HepG2 (cell line): ENCODE data around the gene ZMIZ1. TPM values are rescaled to one million over a fixed set of nuclear protein-coding genes. Genes with fewer than 3 reads are reported as not detected.

Experiments
- BRD4 ChIP-seq: sonication (generic); formaldehyde crosslinking; IDR thresholded peaks from 2 replicates; pipeline ENCODE4 v1.4.0; 2020; ENCODE audit warnings: missing genetic modification reagents
- GTF3A ChIP-seq: sonication (generic); formaldehyde crosslinking; conservative IDR thresholded peaks from 2 replicates; pipeline ENCODE4 v1.4.0; 2020; ENCODE audit warnings: mild to moderate bottlenecking, missing genetic modification reagents
- MAF1 ChIP-seq: sonication (generic); formaldehyde crosslinking; IDR thresholded peaks from 2 replicates; pipeline ENCODE4 v1.5.0; 2020; ENCODE audit warnings: missing genetic modification reagents, borderline replicate concordance
- RARG ChIP-seq: sonication (generic); formaldehyde crosslinking; IDR thresholded peaks from 2 replicates; pipeline ENCODE4 v1.4.0; 2020; ENCODE audit warnings: low read depth, mild to moderate bottlenecking, missing genetic modification reagents
- SIN3A ChIP-seq: IDR thresholded peaks from 2 replicates; pipeline ENCODE4 v1.6.1; 2011; ENCODE audit warnings: low read depth, mild to moderate bottlenecking, control low read depth, low read length, borderline replicate concordance
- SSRP1 ChIP-seq: IDR thresholded peaks from 2 replicates; pipeline ENCODE4 v1.6.1; 2016; ENCODE audit warnings: control low read depth
- ZNF558 ChIP-seq: sonication (generic); formaldehyde crosslinking; IDR thresholded peaks from 2 replicates; pipeline ENCODE4 v1.9.0; 2022; ENCODE audit warnings: mild to moderate bottlenecking, missing genetic modification reagents, borderline replicate concordance
- ZNF749 ChIP-seq: sonication (generic); formaldehyde crosslinking; IDR thresholded peaks from 2 replicates; pipeline ENCODE4 v1.8.0; 2022; ENCODE audit warnings: mild to moderate bottlenecking, missing genetic modification reagents, moderate library complexity, borderline replicate concordance
- polyA plus RNA-seq, 8 experiments: library from polyadenylated mRNA; depleted of rRNA in 3 of 8; stranded (reverse) in 7 of 8; unstranded in 1 of 8; fragments of >200 nt; fragmentation: Illumina TruSeq in 4 of 8; extraction: Trizol in 4 of 8; gene quantifications; 2 replicates each; pipeline versions ENCODE4 v1.2.1 to v1.2.3, GENCODE V29; 2011 to 2016; ENCODE audit warnings: low read depth in 4 of 8, missing spikeins in 1 of 8, mixed read lengths in 1 of 8; ENCODE audit not compliant: insufficient read depth in 1 of 8
- total RNA-seq, 5 experiments: library from RNA; depleted of rRNA; stranded (reverse); fragments of >200 nt; fragmentation: Illumina TruSeq; extraction: Trizol; gene quantifications; 2 replicates each; pipeline ENCODE4 v1.2.3, GENCODE V29; 2016; ENCODE audit warnings: low read depth in 1 of 5
- TF ChIP-seq, protein P1 (sequence below), 2 experiments: sonication (generic) in 1 of 2; formaldehyde crosslinking in 1 of 2; IDR thresholded peaks; 2 replicates each; pipeline versions ENCODE4 v1.6.1 to v1.9.0; 2014 to 2022; ENCODE audit warnings: antibody characterized with exemption in 1 of 2, borderline replicate concordance in 1 of 2, inconsistent platforms in 1 of 2, low read depth in 1 of 2, missing genetic modification reagents in 1 of 2
- TF ChIP-seq, protein P2 (sequence below): sonication (generic); formaldehyde crosslinking; IDR thresholded peaks from 2 replicates; pipeline ENCODE4 v1.4.0; 2020; ENCODE audit warnings: missing genetic modification reagents
- TF ChIP-seq, protein P3 (sequence below): fragments of 450-650 bp; IDR thresholded peaks from 2 replicates; pipeline ENCODE4 v1.6.1; 2016
- TF ChIP-seq, protein P4 (sequence below): sonication (generic); formaldehyde crosslinking; IDR thresholded peaks from 2 replicates; pipeline ENCODE4 v1.9.0; 2021; ENCODE audit warnings: missing genetic modification reagents, borderline replicate concordance
- TF ChIP-seq, protein P5 (sequence below): sonication (generic); formaldehyde crosslinking; IDR thresholded peaks from 2 replicates; pipeline ENCODE4 v1.9.0; 2021; ENCODE audit warnings: missing genetic modification reagents, mild to moderate bottlenecking, borderline replicate concordance
- TF ChIP-seq, protein P6 (sequence below): sonication (generic); formaldehyde crosslinking; IDR thresholded peaks from 2 replicates; pipeline ENCODE4 v1.4.0; 2020; ENCODE audit warnings: missing genetic modification reagents

The ZMIZ1 gene
- total and polyA plus RNA-seq, 2 of the 13 experiments (the other 11 are each of a cell fraction or from before 2014, with no cell fraction given), result 5.3 to 10.2 TPM

DNA sequence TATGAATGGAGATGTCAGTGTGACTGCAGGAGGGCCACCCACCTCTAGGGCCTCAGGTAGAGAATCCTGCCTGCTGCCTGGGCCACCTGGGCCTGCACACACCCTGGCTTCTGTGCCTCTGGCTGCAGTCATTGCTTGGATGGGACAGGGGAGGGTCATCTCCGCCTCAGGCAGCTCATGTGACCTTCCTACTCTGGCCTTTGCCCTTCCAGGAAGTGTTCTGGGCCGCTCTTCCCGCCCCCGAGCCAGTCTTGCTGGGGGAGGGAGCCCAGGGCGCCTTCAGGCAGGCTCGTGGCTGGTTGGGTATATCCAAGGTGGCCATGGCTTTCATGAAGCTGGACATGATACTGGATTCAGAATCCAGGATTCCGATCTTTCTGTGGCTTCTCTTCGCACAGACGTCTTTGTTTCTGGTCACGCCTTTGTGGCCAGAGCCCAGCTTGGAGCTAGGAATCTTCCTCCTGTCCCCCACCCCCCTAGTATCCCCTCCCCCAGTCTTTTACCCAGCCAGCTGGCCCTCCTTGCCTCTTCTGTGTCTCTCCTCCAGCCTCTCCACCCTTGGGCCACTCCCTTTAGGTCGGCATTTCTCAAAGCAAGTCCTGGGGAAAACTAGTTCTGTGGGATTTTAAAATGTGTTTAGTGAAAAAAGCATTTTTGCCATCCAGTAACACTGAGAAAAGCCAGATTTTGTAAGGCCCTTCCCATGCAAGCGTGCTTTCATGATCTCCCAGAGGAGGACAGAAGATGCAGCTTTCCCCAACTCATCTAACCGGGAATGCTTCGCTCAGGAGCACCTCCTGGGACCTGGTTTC, 119.6 kb downstream of the ZMIZ1 start (continued):
- TF ChIP-seq, protein P1, sequence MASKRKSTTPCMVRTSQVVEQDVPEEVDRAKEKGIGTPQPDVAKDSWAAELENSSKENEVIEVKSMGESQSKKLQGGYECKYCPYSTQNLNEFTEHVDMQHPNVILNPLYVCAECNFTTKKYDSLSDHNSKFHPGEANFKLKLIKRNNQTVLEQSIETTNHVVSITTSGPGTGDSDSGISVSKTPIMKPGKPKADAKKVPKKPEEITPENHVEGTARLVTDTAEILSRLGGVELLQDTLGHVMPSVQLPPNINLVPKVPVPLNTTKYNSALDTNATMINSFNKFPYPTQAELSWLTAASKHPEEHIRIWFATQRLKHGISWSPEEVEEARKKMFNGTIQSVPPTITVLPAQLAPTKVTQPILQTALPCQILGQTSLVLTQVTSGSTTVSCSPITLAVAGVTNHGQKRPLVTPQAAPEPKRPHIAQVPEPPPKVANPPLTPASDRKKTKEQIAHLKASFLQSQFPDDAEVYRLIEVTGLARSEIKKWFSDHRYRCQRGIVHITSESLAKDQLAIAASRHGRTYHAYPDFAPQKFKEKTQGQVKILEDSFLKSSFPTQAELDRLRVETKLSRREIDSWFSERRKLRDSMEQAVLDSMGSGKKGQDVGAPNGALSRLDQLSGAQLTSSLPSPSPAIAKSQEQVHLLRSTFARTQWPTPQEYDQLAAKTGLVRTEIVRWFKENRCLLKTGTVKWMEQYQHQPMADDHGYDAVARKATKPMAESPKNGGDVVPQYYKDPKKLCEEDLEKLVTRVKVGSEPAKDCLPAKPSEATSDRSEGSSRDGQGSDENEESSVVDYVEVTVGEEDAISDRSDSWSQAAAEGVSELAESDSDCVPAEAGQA (IDR thresholded peaks at IDR 0.05; ENCODE audit: low read depth), result no peak
- TF ChIP-seq, protein P1 (CRISPR knock-in tag; IDR thresholded peaks at IDR 0.05; ENCODE audit: borderline replicate concordance), result no peak
- no peak for TF ChIP-seq MAF1 (CRISPR knock-in tag)
- no peak for TF ChIP-seq SIN3A
- TF ChIP-seq, protein P2, sequence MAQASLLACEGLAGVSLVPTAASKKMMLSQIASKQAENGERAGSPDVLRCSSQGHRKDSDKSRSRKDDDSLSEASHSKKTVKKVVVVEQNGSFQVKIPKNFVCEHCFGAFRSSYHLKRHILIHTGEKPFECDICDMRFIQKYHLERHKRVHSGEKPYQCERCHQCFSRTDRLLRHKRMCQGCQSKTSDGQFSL (CRISPR knock-in tag), result no peak
- no peak for TF ChIP-seq ZNF749 (CRISPR knock-in tag)
- peak; percentile 60; the same call in 1 of the 2 replicates for TF ChIP-seq BRD4 (CRISPR knock-in tag)
- no peak for TF ChIP-seq SSRP1 (CRISPR knock-in tag)
- TF ChIP-seq, protein P3, sequence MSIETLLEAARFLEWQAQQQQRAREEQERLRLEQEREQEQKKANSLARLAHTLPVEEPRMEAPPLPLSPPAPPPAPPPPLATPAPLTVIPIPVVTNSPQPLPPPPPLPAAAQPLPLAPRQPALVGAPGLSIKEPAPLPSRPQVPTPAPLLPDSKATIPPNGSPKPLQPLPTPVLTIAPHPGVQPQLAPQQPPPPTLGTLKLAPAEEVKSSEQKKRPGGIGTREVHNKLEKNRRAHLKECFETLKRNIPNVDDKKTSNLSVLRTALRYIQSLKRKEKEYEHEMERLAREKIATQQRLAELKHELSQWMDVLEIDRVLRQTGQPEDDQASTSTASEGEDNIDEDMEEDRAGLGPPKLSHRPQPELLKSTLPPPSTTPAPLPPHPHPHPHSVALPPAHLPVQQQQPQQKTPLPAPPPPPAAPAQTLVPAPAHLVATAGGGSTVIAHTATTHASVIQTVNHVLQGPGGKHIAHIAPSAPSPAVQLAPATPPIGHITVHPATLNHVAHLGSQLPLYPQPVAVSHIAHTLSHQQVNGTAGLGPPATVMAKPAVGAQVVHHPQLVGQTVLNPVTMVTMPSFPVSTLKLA, result no peak
- no peak for TF ChIP-seq GTF3A (CRISPR knock-in tag)
- no peak for TF ChIP-seq ZNF558 (CRISPR knock-in tag)
- TF ChIP-seq, protein P4, sequence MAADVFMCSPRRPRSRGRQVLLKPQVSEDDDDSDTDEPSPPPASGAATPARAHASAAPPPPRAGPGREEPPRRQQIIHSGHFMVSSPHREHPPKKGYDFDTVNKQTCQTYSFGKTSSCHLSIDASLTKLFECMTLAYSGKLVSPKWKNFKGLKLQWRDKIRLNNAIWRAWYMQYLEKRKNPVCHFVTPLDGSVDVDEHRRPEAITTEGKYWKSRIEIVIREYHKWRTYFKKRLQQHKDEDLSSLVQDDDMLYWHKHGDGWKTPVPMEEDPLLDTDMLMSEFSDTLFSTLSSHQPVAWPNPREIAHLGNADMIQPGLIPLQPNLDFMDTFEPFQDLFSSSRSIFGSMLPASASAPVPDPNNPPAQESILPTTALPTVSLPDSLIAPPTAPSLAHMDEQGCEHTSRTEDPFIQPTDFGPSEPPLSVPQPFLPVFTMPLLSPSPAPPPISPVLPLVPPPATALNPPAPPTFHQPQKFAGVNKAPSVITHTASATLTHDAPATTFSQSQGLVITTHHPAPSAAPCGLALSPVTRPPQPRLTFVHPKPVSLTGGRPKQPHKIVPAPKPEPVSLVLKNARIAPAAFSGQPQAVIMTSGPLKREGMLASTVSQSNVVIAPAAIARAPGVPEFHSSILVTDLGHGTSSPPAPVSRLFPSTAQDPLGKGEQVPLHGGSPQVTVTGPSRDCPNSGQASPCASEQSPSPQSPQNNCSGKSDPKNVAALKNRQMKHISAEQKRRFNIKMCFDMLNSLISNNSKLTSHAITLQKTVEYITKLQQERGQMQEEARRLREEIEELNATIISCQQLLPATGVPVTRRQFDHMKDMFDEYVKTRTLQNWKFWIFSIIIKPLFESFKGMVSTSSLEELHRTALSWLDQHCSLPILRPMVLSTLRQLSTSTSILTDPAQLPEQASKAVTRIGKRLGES (CRISPR knock-in tag), result no peak
- TF ChIP-seq, protein P5, sequence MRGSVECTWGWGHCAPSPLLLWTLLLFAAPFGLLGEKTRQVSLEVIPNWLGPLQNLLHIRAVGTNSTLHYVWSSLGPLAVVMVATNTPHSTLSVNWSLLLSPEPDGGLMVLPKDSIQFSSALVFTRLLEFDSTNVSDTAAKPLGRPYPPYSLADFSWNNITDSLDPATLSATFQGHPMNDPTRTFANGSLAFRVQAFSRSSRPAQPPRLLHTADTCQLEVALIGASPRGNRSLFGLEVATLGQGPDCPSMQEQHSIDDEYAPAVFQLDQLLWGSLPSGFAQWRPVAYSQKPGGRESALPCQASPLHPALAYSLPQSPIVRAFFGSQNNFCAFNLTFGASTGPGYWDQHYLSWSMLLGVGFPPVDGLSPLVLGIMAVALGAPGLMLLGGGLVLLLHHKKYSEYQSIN (CRISPR knock-in tag), result no peak
- TF ChIP-seq, protein P6, sequence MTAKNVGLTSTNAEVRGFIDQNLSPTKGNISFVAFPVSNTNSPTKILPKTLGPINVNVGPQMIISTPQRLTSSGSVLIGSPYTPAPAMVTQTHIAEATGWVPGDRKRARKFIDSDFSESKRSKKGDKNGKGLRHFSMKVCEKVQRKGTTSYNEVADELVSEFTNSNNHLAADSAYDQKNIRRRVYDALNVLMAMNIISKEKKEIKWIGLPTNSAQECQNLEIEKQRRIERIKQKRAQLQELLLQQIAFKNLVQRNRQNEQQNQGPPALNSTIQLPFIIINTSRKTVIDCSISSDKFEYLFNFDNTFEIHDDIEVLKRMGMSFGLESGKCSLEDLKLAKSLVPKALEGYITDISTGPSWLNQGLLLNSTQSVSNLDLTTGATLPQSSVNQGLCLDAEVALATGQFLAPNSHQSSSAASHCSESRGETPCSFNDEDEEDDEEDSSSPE (CRISPR knock-in tag), result peak; percentile 88
- no peak for TF ChIP-seq RARG (CRISPR knock-in tag)
